ENCODE measurements around the gene UNC13A. TPM values are rescaled to one million over a fixed set of nuclear protein-coding genes. Genes with fewer than 3 reads are reported as not detected.

UNC13A gene
- total RNA-seq, 1 experiment from 2014 or later = 29.0 TPM

- Histone ChIP-seq H3K4me1 (ENCODE audit: control insufficient read depth in 1 of 2, insufficient read depth in 2 of 2, low read length in 2 of 2) (peaks cover 13 to 28% of the 10 kb centered on the region in 2 experiments), H3K4me2 (ENCODE audit: low read length) (no peak overlapping the region), H4K20me1 (ENCODE audit: insufficient read depth) (no peaks in the 10 kb centered on the region), H3K27ac (ENCODE audit: low read depth, low read length) (no peak overlapping the region), H2AFZ (ENCODE audit: low read depth, low read length, poor library complexity, severe bottlenecking) (no peak overlapping the region), H3K4me3 (replicated peaks in 1 of 2; ENCODE audit: low read depth in 1 of 2, low read length in 2 of 2) (no peak overlapping the region), H3K9me2 (ENCODE audit: insufficient read depth) (no peaks in the 10 kb centered on the region), H3K9ac (ENCODE audit: low read length) (no peak overlapping the region), H3K79me2 (ENCODE audit: insufficient read depth, low read length) (peaks cover 19% of the 10 kb centered on the region), H3K9me3 (ENCODE audit: control insufficient read depth in 1 of 2, insufficient read depth in 1 of 2, low read depth in 1 of 2, low read length in 2 of 2) (no peaks in the 10 kb centered on the region), H3K36me3 (ENCODE audit: control insufficient read depth in 1 of 2, insufficient read depth in 2 of 2, low read length in 2 of 2) (no peaks in the 10 kb centered on the region), H3K27me3 (ENCODE audit: insufficient read depth, low read length) (no peaks in the 10 kb centered on the region)
- no TSS peak for BruUV-seq (replicated peaks)
- CTCF ChIA-PET = no interaction called here
- POLR2A ChIA-PET = no interaction called here
- RAD21 ChIA-PET (ENCODE audit: low non-redundant PET in 1 of 2, low total read pairs in 2 of 2, uncharacterized antibody in 2 of 2, unreplicated experiment in 2 of 2) = interaction anchor here (0.6 to 0.7 kb wide), 3 partner anchors 24 to 57 kb away, joined by 3 to 4 read pairs (median 4); partner anchors contain the start of gene UNC13A (in 1 of the 2)
- no peak for DNase-seq (ENCODE audit: low read depth, low spot score)
- TF ChIP-seq ZNF274 (IDR thresholded peaks at IDR 0.05; ENCODE audit: low read depth, low read length) = no peak
- peak; percentile 15 to 48 (median 24); a peak in 4 of 6 replicates for TF ChIP-seq CTCF (IDR thresholded peaks at IDR 0.05 in 2 of 3, conservative IDR thresholded peaks at IDR 0.05 in 1 of 3; ENCODE audit: borderline replicate concordance in 1 of 3, insufficient read depth in 1 of 3, low read depth in 2 of 3, low read length in 2 of 3)
- ATAC-seq = peak; percentile 30; the same call in 1 of the 2 replicates
- intact Hi-C loops (cut with micrococcal nuclease) = loop anchor here (5.0 kb wide), 1 partner anchor 51 kb away; no protein-coding TSS in a partner anchor
Measured at GRCh38 chr19:17716309-17716929, 28.3 kb upstream of the UNC13A start.

DNA sequence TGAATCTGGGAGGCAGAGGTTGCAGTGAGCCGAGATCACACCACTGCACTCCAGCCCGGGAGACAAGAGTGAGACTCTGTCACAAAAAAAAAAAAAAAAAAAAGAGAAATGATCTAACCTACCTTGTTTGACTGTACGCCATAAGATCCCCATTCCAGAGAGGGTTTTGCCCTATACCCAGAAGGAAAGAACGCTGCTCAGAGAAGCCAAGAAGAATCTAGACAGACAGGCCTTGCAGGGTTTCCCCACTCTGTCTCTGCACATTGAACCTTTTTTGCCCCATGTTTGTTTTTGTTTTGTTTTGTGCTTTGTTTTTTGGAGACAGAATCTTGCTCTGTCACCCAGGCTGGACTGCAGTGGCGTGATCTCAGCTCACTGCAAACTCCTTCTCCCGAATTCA, 23.7 kb upstream of the UNC13A start:
- RAD21 ChIA-PET (ENCODE audit: low non-redundant PET in 1 of 2, low total read pairs in 2 of 2, uncharacterized antibody in 2 of 2, unreplicated experiment in 2 of 2) = interaction anchor here in 1 of 2 experiments (0.6 kb wide), 1 partner anchor 450 kb away, joined by 3 read pairs; no protein-coding TSS in a partner anchor
- no peak overlapping the region for H3K27ac ChIP-seq (ENCODE audit: low read depth, low read length)

More for the DNA sequence above, 23.7 kb upstream of the UNC13A start:
- Histone ChIP-seq H3K9me3 (ENCODE audit: control insufficient read depth in 1 of 2, insufficient read depth in 1 of 2, low read depth in 1 of 2, low read length in 2 of 2) (no peaks in the 10 kb centered on the region), H3K9ac (ENCODE audit: low read length) (no peak overlapping the region), H3K4me1 (ENCODE audit: control insufficient read depth in 1 of 2, insufficient read depth in 2 of 2, low read length in 2 of 2) (no peaks in the 10 kb centered on the region; a peak in 1 of 4 replicates), H3K4me2 (ENCODE audit: low read length) (no peak overlapping the region), H3K4me3 (replicated peaks in 1 of 2; ENCODE audit: low read depth in 1 of 2, low read length in 2 of 2) (no peak overlapping the region), H4K20me1 (ENCODE audit: insufficient read depth) (no peaks in the 10 kb centered on the region), H2AFZ (ENCODE audit: low read depth, low read length, poor library complexity, severe bottlenecking) (no peak overlapping the region), H3K27me3 (ENCODE audit: insufficient read depth, low read length) (no peaks in the 10 kb centered on the region), H3K79me2 (ENCODE audit: insufficient read depth, low read length) (no peaks in the 10 kb centered on the region), H3K36me3 (ENCODE audit: control insufficient read depth in 1 of 2, insufficient read depth in 2 of 2, low read length in 2 of 2) (no peaks in the 10 kb centered on the region), H3K9me2 (ENCODE audit: insufficient read depth) (no peaks in the 10 kb centered on the region)
- no TSS peak for BruUV-seq (replicated peaks)
- CTCF ChIA-PET = no interaction called here
- ATAC-seq = no peak
- DNase-seq (ENCODE audit: low read depth, low spot score) = no peak
- intact Hi-C loops (cut with micrococcal nuclease) = no loop called here
- TF ChIP-seq POLR2A (IDR thresholded peaks at IDR 0.05; ENCODE audit: borderline replicate concordance, extremely low read depth, insufficient read depth, insufficient read length) (no peak), SIN3A (IDR thresholded peaks at IDR 0.05; ENCODE audit: low read depth) (no peak), ZFX (IDR thresholded peaks at IDR 0.05) (no peak)
- POLR2A ChIA-PET = interaction anchor here (0.6 kb wide), 1 partner anchor 52 kb away, joined by 5 read pairs; no protein-coding TSS in a partner anchor

Measured in HCT116 (cell line).